Right lobe of liver (tissue), 6 donors: Measurements from ENCODE around the gene COL28A1. TPM values are rescaled to one million over a fixed set of nuclear protein-coding genes. Genes with fewer than 3 reads are reported as not detected.

Experiments
- ATAC-seq, 4 donors: fragments of 200-7000 bp; cut with Tn5 transposase; one replicate each; pipeline ENCODE4 v1.9.1; 2020; ENCODE audit warnings: mild to moderate bottlenecking in 4 of 4, moderate library complexity in 4 of 4
- DNase-seq, 3 donors: peaks; one replicate each; pipeline ENCODE4 v3.0.0-alpha.2; 2020
- H3K27ac ChIP-seq, 3 donors: fragments of 200-600 bp; one replicate each; pipeline ENCODE4 v1.8.0; 2022
- H3K27me3 ChIP-seq, 2 donors: fragments of 200-600 bp; one replicate each; pipeline ENCODE4 v1.8.0; 2022
- H3K36me3 ChIP-seq, 4 donors: fragments of 200-600 bp; sonication (generic) in 1 of 4; one replicate each; pipeline versions ENCODE4 v1.5.1 to v1.8.0; 2017 to 2022; ENCODE audit warnings: control low read depth in 1 of 4
- H3K4me1 ChIP-seq, 4 donors: fragments of 200-600 bp; sonication (generic) in 1 of 4; one replicate each; pipeline versions ENCODE4 v1.5.1 to v1.8.0; 2017 to 2022; ENCODE audit warnings: control low read depth in 1 of 4
- H3K4me3 ChIP-seq, 3 donors: fragments of 200-600 bp; one replicate each; pipeline ENCODE4 v1.8.0; 2022
- H3K9me3 ChIP-seq, 4 donors: fragments of 200-600 bp; sonication (generic) in 1 of 4; one replicate each; pipeline versions ENCODE4 v1.5.1 to v1.8.0; 2017 to 2022; ENCODE audit warnings: control low read depth in 1 of 4
- CTCF ChIP-seq, 4 donors: fragments of 200-600 bp in 3 of 4; fragments of 450-650 bp in 1 of 4; IDR thresholded peaks; one replicate each; pipeline versions ENCODE4 v1.5.1 to v1.8.0; 2016 to 2022; ENCODE audit warnings: antibody characterized with exemption in 4 of 4, mild to moderate bottlenecking in 2 of 4
- POLR2A ChIP-seq: fragments of 450-650 bp; IDR thresholded peaks from one replicate; pipeline ENCODE4 v1.6.1; 2017; ENCODE audit warnings: antibody characterized with exemption, mild to moderate bottlenecking
- WGBS: methylation state at CpG from one replicate; pipeline ENCODE4 v1.1.6; 2018; ENCODE audit warnings: low coverage, low lambda C conversion rate; ENCODE audit not compliant: insufficient coverage; ENCODE audit errors: missing lambda C conversion rate; 5-methylcytosine and 5-hydroxymethylcytosine counted together
- intact Hi-C, 2 donors: fragments of 100-400 bp; cut with DNase I; formaldehyde crosslinking; loops; one replicate each; pipeline versions ENCODE4 v1.11.2 to v1.14.1; 2022
- total RNA-seq, 6 experiments: library from RNA; depleted of rRNA in 2 of 6; stranded (reverse); fragments of >200 nt in 2 of 6; fragmentation: NEBNext Ultra II Directional in 3 of 6; extraction: Animal tissue kit (Norgen Biotek cat#: 25700) in 3 of 6; gene quantifications; one replicate each; pipeline versions ENCODE4 v1.1.0 to v1.2.4, GENCODE V29; 2016 to 2023
- donor health status: DM: no; HTN: yes; CAD: no.
- donor health status: DM: no; HTN: no; CAD: no.
- donor health status: DM: no; HTN: no; CAD: no.
- donor health status: DM: no; HTN: yes; CAD: no.
- donor health status: DM: no; HTN: yes; CAD: no.

COL28A1 gene
- total RNA-seq, 6 experiments from 2014 or later = 0.07 to 0.51 (median 0.34) TPM; not detected in 2

DNA sequence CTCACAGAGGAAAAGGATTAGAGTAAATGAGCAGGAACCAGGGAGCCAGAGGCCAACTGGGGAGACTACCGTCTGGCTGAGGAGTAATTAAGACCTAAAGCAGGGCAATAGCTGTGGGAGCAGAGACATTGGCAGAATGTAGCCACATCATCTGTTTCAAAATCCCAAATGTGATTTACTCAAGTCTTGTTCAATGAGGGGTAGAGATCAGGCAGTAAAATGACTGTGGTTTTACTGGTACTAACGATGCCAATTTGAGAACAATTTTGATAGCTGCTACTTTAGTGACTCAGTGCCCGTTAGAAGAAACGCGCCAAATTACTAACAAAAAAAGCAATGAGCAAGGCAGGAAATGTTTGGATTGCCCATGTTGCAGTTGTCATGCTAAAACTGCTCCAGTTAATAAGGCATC, 18.4 kb upstream of the COL28A1 start:
- ATAC-seq (no peak), DNase-seq (no peak)
- H3K27ac ChIP-seq = no peak overlapping the region
- 79% methylated on average over 5 of the region's 5 CpGs for WGBS
- no peak overlapping the region for H3K4me3 ChIP-seq
- intact Hi-C loops = no loop called here
- TF ChIP-seq CTCF (IDR thresholded peaks at IDR 0.05) = no peak
- no peak for TF ChIP-seq POLR2A
- H3K36me3 ChIP-seq = no peaks in the 10 kb centered on the region
- no peaks in the 10 kb centered on the region for H3K9me3 ChIP-seq
- H3K27me3 ChIP-seq = no peaks in the 10 kb centered on the region
- peaks cover 0 to 31% (median 3%) of the 10 kb centered on the region in 4 donors for H3K4me1 ChIP-seq

GRCh38 chr7:7553386-7553785, 17.7 kb upstream of the COL28A1 start:
- H3K27ac ChIP-seq = no peak overlapping the region
- ATAC-seq = no peak
- intact Hi-C loops = no loop called here

GRCh38 chr7:7552199-7552598, 16.5 kb upstream of the COL28A1 start:
- H3K36me3 ChIP-seq = no peaks in the 10 kb centered on the region
- ATAC-seq (no peak), DNase-seq (no peak)
- no peak for TF ChIP-seq POLR2A
- no peak for TF ChIP-seq CTCF (IDR thresholded peaks at IDR 0.05)
- intact Hi-C loops = no loop called here
- H3K27ac ChIP-seq = no peak overlapping the region
- no peaks in the 10 kb centered on the region for H3K9me3 ChIP-seq
- no peak overlapping the region for H3K4me3 ChIP-seq
- H3K27me3 ChIP-seq = no peaks in the 10 kb centered on the region
- H3K4me1 ChIP-seq = peaks cover 0 to 37% (median 3%) of the 10 kb centered on the region in 4 donors
- WGBS = 63% methylated on average over 2 of the region's 2 CpGs

More at GRCh38 chr7:7553386-7553785, 17.7 kb upstream of the COL28A1 start:
- H3K36me3 ChIP-seq = no peaks in the 10 kb centered on the region
- H3K27me3 ChIP-seq = no peaks in the 10 kb centered on the region
- no peak for TF ChIP-seq POLR2A
- TF ChIP-seq CTCF (IDR thresholded peaks at IDR 0.05) = no peak
- no peak for DNase-seq
- WGBS = 93% methylated on average over 1 of the region's 1 CpG
- H3K9me3 ChIP-seq = no peaks in the 10 kb centered on the region
- peaks cover 0 to 35% (median 3%) of the 10 kb centered on the region in 4 donors for H3K4me1 ChIP-seq
- no peak overlapping the region for H3K4me3 ChIP-seq

GRCh38 chr7:7550663-7551062, 15.0 kb upstream of the COL28A1 start:
- intact Hi-C loops = no loop called here
- 83% methylated on average over 3 of the region's 3 CpGs for WGBS
- no peak overlapping the region for H3K4me3 ChIP-seq

More at GRCh38 chr7:7550663-7551062, 15.0 kb upstream of the COL28A1 start:
- TF ChIP-seq CTCF (IDR thresholded peaks at IDR 0.05) (no peak), POLR2A (no peak)
- ATAC-seq (peak in 3 of 4 donors; percentile 24 to 75 (median 69)), DNase-seq (no peak)
- Histone ChIP-seq H3K9me3 (no peaks in the 10 kb centered on the region), H3K27me3 (no peaks in the 10 kb centered on the region), H3K27ac (no peak overlapping the region), H3K4me1 (peaks cover 0 to 37% (median 3%) of the 10 kb centered on the region in 4 donors), H3K36me3 (no peaks in the 10 kb centered on the region)
